Sigmoid colon (tissue), 7 donors: ENCODE data around the gene TCF3. TPM values are rescaled to one million over a fixed set of nuclear protein-coding genes. Genes with fewer than 3 reads are reported as not detected.

Experiments used
- DNase-seq: peaks from one replicate; pipeline ENCODE4 v3.0.0-alpha.2; 2019
- H3K27ac ChIP-seq, 4 donors: fragments of 200-600 bp; sonication (generic); one replicate each; pipeline ENCODE4 v1.5.1; 2016 to 2019; ENCODE audit warnings: mild to moderate bottlenecking in 1 of 4
- H3K27me3 ChIP-seq, 3 donors: fragments of 200-600 bp; sonication (generic); one replicate each; pipeline ENCODE4 v1.5.1; 2019; ENCODE audit warnings: mild to moderate bottlenecking in 1 of 3
- H3K36me3 ChIP-seq, 4 donors: fragments of 200-600 bp; sonication (generic); one replicate each; pipeline ENCODE4 v1.5.1; 2016 to 2019
- H3K4me1 ChIP-seq, 4 donors: fragments of 200-600 bp; sonication (generic); one replicate each; pipeline ENCODE4 v1.5.1; 2017 to 2019
- H3K4me3 ChIP-seq, 4 donors: fragments of 200-600 bp; sonication (generic); one replicate each; pipeline ENCODE4 v1.5.1; 2017 to 2019; ENCODE audit warnings: mild to moderate bottlenecking in 2 of 4, moderate library complexity in 1 of 4
- H3K9me3 ChIP-seq, 4 donors: fragments of 200-600 bp in 3 of 4; sonication (generic) in 3 of 4; one replicate each; pipeline versions ENCODE4 v1.5.1 to v1.6.1; 2013 to 2019
- EP300 ChIP-seq, 4 donors: sonication (generic); formaldehyde crosslinking; IDR thresholded peaks; one replicate each; pipeline ENCODE4 v1.6.1; 2017; ENCODE audit warnings: antibody characterized with exemption in 4 of 4
- POLR2A ChIP-seq, 2 donors: fragments of 450-650 bp; IDR thresholded peaks; one replicate each; pipeline ENCODE4 v1.6.1; 2016; ENCODE audit warnings: antibody characterized with exemption in 2 of 2, mild to moderate bottlenecking in 2 of 2, moderate library complexity in 2 of 2
- POLR2AphosphoS5 ChIP-seq, 4 donors: sonication (generic); formaldehyde crosslinking; IDR thresholded peaks; one replicate each; pipeline ENCODE4 v1.6.1; 2017; ENCODE audit warnings: antibody characterized with exemption in 4 of 4
- WGBS, 2 donors: extraction: QIAGEN DNeasy Blood & Tissue Kit; methylation state at CpG; one replicate each; pipeline ENCODE4 v1.1.7; 2013; 5-methylcytosine and 5-hydroxymethylcytosine counted together
- intact Hi-C: fragments of 100-400 bp; cut with DNase I; formaldehyde crosslinking; loops from one replicate; pipeline ENCODE4 v1.15.1; 2023
- polyA plus RNA-seq, 3 donors: library from polyadenylated mRNA; stranded (reverse); fragments of 200-250 nt; gene quantifications; one replicate each; pipeline ENCODE4 v1.2.3, GENCODE V29; 2013
- total RNA-seq, 4 donors: library from RNA; depleted of rRNA; stranded (reverse); fragments of >200 nt; gene quantifications; one replicate each; pipeline ENCODE4 v1.1.0, GENCODE V29; 2016
- TF ChIP-seq, protein P1 (sequence below), 4 experiments: fragments of 450-650 bp in 3 of 4; fragments of 200-600 bp in 1 of 4; IDR thresholded peaks; one replicate each; pipeline ENCODE4 v1.5.1; 2016 to 2019; ENCODE audit warnings: antibody characterized with exemption in 4 of 4, mild to moderate bottlenecking in 3 of 4, moderate library complexity in 2 of 4
- donor health status: healthy with polysubstance abuse.
- donor health status: Bipolar disorder and iron deficiency.
- donor health status: healthy.

Gene TCF3
- total and polyA plus RNA-seq, 7 donors = 18.6 to 66.9 (median 30.8) TPM

- WGBS, 2 donors = 76 to 87% methylated on average over 24 of the region's 24 CpGs
- Histone ChIP-seq H3K4me1 (peaks cover 0 to 38% (median 23%) of the 10 kb centered on the region in 4 donors), H3K36me3 (peaks cover 18 to 65% (median 24%) of the 10 kb centered on the region in 4 donors), H3K27me3 (no peaks in the 10 kb centered on the region), H3K9me3 (no peaks in the 10 kb centered on the region), H3K4me3 (no peak overlapping the region), H3K27ac (peak overlapping the region in 3 of 4 donors; percentile 66 to 81 (median 76))
- intact Hi-C loops = no loop called here
- no peak for DNase-seq
- no peak for TF ChIP-seq EP300 (IDR thresholded peaks at IDR 0.05)
- TF ChIP-seq, protein P1, sequence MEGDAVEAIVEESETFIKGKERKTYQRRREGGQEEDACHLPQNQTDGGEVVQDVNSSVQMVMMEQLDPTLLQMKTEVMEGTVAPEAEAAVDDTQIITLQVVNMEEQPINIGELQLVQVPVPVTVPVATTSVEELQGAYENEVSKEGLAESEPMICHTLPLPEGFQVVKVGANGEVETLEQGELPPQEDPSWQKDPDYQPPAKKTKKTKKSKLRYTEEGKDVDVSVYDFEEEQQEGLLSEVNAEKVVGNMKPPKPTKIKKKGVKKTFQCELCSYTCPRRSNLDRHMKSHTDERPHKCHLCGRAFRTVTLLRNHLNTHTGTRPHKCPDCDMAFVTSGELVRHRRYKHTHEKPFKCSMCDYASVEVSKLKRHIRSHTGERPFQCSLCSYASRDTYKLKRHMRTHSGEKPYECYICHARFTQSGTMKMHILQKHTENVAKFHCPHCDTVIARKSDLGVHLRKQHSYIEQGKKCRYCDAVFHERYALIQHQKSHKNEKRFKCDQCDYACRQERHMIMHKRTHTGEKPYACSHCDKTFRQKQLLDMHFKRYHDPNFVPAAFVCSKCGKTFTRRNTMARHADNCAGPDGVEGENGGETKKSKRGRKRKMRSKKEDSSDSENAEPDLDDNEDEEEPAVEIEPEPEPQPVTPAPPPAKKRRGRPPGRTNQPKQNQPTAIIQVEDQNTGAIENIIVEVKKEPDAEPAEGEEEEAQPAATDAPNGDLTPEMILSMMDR (IDR thresholded peaks at IDR 0.05) = peak in 3 of 4 experiments; percentile 16 to 40 (median 23)
Observed at GRCh38 chr19:1618157-1619093, 34.0 kb downstream of the TCF3 start.

- no peak for DNase-seq
- Histone ChIP-seq H3K27me3 (no peaks in the 10 kb centered on the region), H3K4me1 (peaks cover 0 to 38% (median 23%) of the 10 kb centered on the region in 4 donors), H3K27ac (peak overlapping the region in 3 of 4 donors; percentile 66 to 81 (median 76)), H3K9me3 (no peaks in the 10 kb centered on the region), H3K36me3 (peaks cover 29 to 76% (median 35%) of the 10 kb centered on the region in 4 donors), H3K4me3 (no peak overlapping the region)
- intact Hi-C loops = no loop called here
- WGBS, 2 donors = 55 to 70% methylated on average over 4 of the region's 4 CpGs
- TF ChIP-seq, protein P1 (IDR thresholded peaks at IDR 0.05) = no peak
- TF ChIP-seq EP300 (IDR thresholded peaks at IDR 0.05) (no peak), POLR2A (IDR thresholded peaks at IDR 0.05) (no peak), POLR2AphosphoS5 (IDR thresholded peaks at IDR 0.05) (no peak)
Observed at GRCh38 chr19:1616875-1617274, 35.5 kb downstream of the TCF3 start.

DNA sequence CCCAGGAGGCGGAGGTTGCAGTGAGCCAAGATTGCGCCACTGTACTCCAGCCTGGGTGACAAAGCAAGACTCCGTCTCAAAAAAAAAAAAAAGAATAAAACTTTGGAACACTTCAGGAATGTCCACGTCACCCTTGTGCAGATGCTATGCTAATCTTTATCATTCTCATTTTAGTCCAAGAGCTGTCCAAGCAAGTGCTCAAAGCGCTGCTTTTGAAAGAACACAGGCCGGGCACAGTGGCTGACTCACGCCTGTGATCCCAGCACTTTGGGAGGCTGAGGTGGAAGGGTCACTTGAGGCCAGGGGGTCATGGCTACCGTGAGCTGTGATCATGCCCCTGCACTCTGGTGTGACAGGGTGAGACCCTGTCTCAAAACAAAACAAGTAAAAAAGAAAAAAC lies 36.0 kb downstream of the TCF3 start:
- TF ChIP-seq EP300 (IDR thresholded peaks at IDR 0.05) (peak in 2 of 4 donors; percentile 67 to 87), POLR2AphosphoS5 (IDR thresholded peaks at IDR 0.05) (peak; percentile 17 to 90 (median 83)), POLR2A (IDR thresholded peaks at IDR 0.05) (no peak)
- TF ChIP-seq, protein P1 (IDR thresholded peaks at IDR 0.05) = no peak
- no peaks in the 10 kb centered on the region for H3K9me3 ChIP-seq
- H3K4me1 ChIP-seq = peaks cover 0 to 38% (median 23%) of the 10 kb centered on the region in 4 donors
- no peak for DNase-seq
- peak overlapping the region in 3 of 4 donors; percentile 66 to 81 (median 76) for H3K27ac ChIP-seq
- 82 to 85% methylated on average over 8 of the region's 8 CpGs for WGBS, 2 donors
- H3K36me3 ChIP-seq = peaks cover 30 to 76% (median 34%) of the 10 kb centered on the region in 4 donors
- intact Hi-C loops = no loop called here
- no peak overlapping the region for H3K4me3 ChIP-seq
- no peaks in the 10 kb centered on the region for H3K27me3 ChIP-seq

GRCh38 chr19:1615156-1615765 lies 37.2 kb downstream of the TCF3 start:
- Histone ChIP-seq H3K9me3 (no peaks in the 10 kb centered on the region), H3K27ac (peak overlapping the region in 3 of 4 donors; percentile 66 to 81 (median 76)), H3K4me3 (no peak overlapping the region), H3K36me3 (peaks cover 30 to 74% (median 35%) of the 10 kb centered on the region in 4 donors), H3K27me3 (no peaks in the 10 kb centered on the region), H3K4me1 (peaks cover 0 to 38% (median 23%) of the 10 kb centered on the region in 4 donors)
- TF ChIP-seq EP300 (IDR thresholded peaks at IDR 0.05) (no peak), POLR2AphosphoS5 (IDR thresholded peaks at IDR 0.05) (no peak), POLR2A (IDR thresholded peaks at IDR 0.05) (no peak)
- TF ChIP-seq, protein P1 (IDR thresholded peaks at IDR 0.05) = no peak
- intact Hi-C loops = loop anchor here (2.0 kb wide), 1 partner anchor 34 kb away; no protein-coding TSS in a partner anchor
- DNase-seq = no peak
- 92 to 93% methylated on average over 41 of the region's 41 CpGs for WGBS, 2 donors
